ENCODE data around the gene PPARG. TPM values are rescaled to one million over a fixed set of nuclear protein-coding genes. Genes with fewer than 3 reads are reported as not detected.
"Not testable (repeated sequence)": the region's sequence is repeated elsewhere in the genome, so short reads cannot be mapped to it uniquely, and the experiment has no call there.

PPARG gene
- total and polyA plus RNA-seq, 2 experiments from 2014 or later, result 0.49 to 0.76 TPM

DNA sequence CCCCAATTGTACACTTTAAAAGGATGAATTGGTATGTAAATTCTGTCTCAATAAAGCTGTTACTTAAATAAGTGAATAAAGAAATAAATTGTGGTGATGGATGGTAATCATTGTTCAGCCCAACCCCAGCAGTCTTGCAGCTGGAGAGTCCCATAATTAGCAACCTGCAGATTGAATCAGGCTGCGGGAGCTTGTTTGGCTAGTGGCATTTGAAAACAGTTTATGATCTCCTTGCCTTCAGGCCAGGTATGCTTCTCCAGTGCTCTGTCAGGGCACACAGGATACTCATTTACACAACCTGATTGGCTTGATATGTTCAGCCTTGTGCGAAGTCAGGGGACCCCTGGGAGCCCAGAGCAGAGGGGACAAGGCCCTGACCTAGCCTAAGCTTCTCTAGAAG is 178.9 kb downstream of the PPARG start:
- 95 to 100% methylated on average over 2 of the region's 2 CpGs for WGBS, 2 experiments (ENCODE audit: low coverage in 1 of 2, low lambda C conversion rate in 2 of 2, missing lambda C conversion rate in 2 of 2)
- in situ Hi-C loops (cut with MboI), result no loop called here
- TF ChIP-seq EZH2 (IDR thresholded peaks at IDR 0.05; ENCODE audit: insufficient read depth, poor library complexity, severe bottlenecking) (no peak), EZH2phosphoT487 (IDR thresholded peaks at IDR 0.05; ENCODE audit: insufficient read depth, low read depth) (no peak)

DNA sequence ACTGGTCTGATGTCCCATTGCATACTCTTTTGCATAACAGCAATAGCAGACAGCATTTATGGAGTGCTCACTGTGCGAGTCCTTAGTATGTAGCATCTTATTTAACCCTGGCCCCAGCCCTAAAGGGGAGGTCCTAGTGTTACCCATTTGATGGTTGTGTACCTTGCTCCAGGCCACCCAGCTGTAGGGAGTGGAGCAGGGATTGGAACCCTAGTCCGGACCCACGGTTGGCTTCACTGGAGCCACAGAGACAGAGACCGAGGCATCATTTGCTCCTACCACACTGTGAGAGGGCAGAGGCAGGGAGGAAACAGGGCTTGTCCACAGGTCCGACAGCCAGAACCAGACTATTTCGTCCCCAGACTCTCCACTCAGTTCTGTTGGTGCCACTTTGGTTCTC is 179.4 kb downstream of the PPARG start:
- no peak overlapping the region for H3K27ac ChIP-seq
- H3K9me3 ChIP-seq (ENCODE audit: low read depth), result no peaks in the 10 kb centered on the region
- TF ChIP-seq EZH2phosphoT487 (IDR thresholded peaks at IDR 0.05; ENCODE audit: insufficient read depth, low read depth), result no peak
- no peak for TF ChIP-seq EZH2 (IDR thresholded peaks at IDR 0.05; ENCODE audit: insufficient read depth, poor library complexity, severe bottlenecking)
- H3K9me2 ChIP-seq (ENCODE audit: insufficient read depth), result no peaks in the 10 kb centered on the region
- H3K36me3 ChIP-seq (ENCODE audit: low read depth), result no peaks in the 10 kb centered on the region
- 82 to 83% methylated on average over 6 of the region's 6 CpGs for WGBS, 2 experiments (ENCODE audit: low coverage in 1 of 2, low lambda C conversion rate in 2 of 2, missing lambda C conversion rate in 2 of 2)
- no peak for DNase-seq
- no peaks in the 10 kb centered on the region for H4K20me1 ChIP-seq (ENCODE audit: insufficient read depth)
- H3K4me2 ChIP-seq (ENCODE audit: unreplicated experiment), result no peak overlapping the region
- 0 out of 2 replicates have a peak, but pooled peaks cover 4% of the 10 kb centered on the region for H3K4me1 ChIP-seq (ENCODE audit: insufficient read depth)
- no peaks in the 10 kb centered on the region for H3K79me2 ChIP-seq (ENCODE audit: insufficient read depth)
- in situ Hi-C loops (cut with MboI), result no loop called here
- H3K27me3 ChIP-seq (replicated peaks; ENCODE audit: insufficient read depth), result no peaks in the 10 kb centered on the region
- H3K9ac ChIP-seq, result no peak overlapping the region
- peaks cover 6% of the 10 kb centered on the region; the same call in 1 of the 2 replicates for H3F3A ChIP-seq (ENCODE audit: insufficient read depth)
- no peak overlapping the region for H2AFZ ChIP-seq
- no peak overlapping the region for H3K4me3 ChIP-seq

More for the DNA sequence above, 178.9 kb downstream of the PPARG start:
- Histone ChIP-seq H3K27me3 (replicated peaks; ENCODE audit: insufficient read depth) (no peaks in the 10 kb centered on the region), H3K4me3 (no peak overlapping the region), H3K27ac (no peak overlapping the region), H3K9me2 (ENCODE audit: insufficient read depth) (no peaks in the 10 kb centered on the region), H3K9me3 (ENCODE audit: low read depth) (no peaks in the 10 kb centered on the region), H4K20me1 (ENCODE audit: insufficient read depth) (no peaks in the 10 kb centered on the region), H3F3A (ENCODE audit: insufficient read depth) (peaks cover 6% of the 10 kb centered on the region; the same call in 1 of the 2 replicates), H3K36me3 (ENCODE audit: low read depth) (no peaks in the 10 kb centered on the region), H2AFZ (no peak overlapping the region), H3K9ac (no peak overlapping the region), H3K4me1 (ENCODE audit: insufficient read depth) (no peaks in the 10 kb centered on the region), H3K79me2 (ENCODE audit: insufficient read depth) (no peaks in the 10 kb centered on the region), H3K4me2 (ENCODE audit: unreplicated experiment) (no peak overlapping the region)
- no peak for DNase-seq

GRCh38 chr3:12468757-12469156 is 179.9 kb downstream of the PPARG start:
- H3K9me2 ChIP-seq (ENCODE audit: insufficient read depth), result no peaks in the 10 kb centered on the region
- 0 out of 2 replicates have a peak, but pooled peaks cover 6% of the 10 kb centered on the region for H3K4me1 ChIP-seq (ENCODE audit: insufficient read depth)
- H3K36me3 ChIP-seq (ENCODE audit: low read depth), result no peaks in the 10 kb centered on the region
- in situ Hi-C loops (cut with MboI), result no loop called here
- H4K20me1 ChIP-seq (ENCODE audit: insufficient read depth), result no peaks in the 10 kb centered on the region
- H3K27me3 ChIP-seq (replicated peaks; ENCODE audit: insufficient read depth), result no peaks in the 10 kb centered on the region
- H3K79me2 ChIP-seq (ENCODE audit: insufficient read depth), result no peaks in the 10 kb centered on the region
- 67 to 71% methylated on average over 1 to 2 of the region's 2 CpGs for WGBS, 2 experiments (ENCODE audit: low coverage in 1 of 2, low lambda C conversion rate in 2 of 2, missing lambda C conversion rate in 2 of 2)
- no peak for DNase-seq
- TF ChIP-seq EZH2phosphoT487 (IDR thresholded peaks at IDR 0.05; ENCODE audit: insufficient read depth, low read depth) (no peak), EZH2 (IDR thresholded peaks at IDR 0.05; ENCODE audit: insufficient read depth, poor library complexity, severe bottlenecking) (no peak)
- H3K27ac ChIP-seq, result no peak overlapping the region
- H3F3A ChIP-seq (ENCODE audit: insufficient read depth), result peaks cover 6% of the 10 kb centered on the region; the same call in 1 of the 2 replicates
- no peak overlapping the region for H3K9ac ChIP-seq
- no peaks in the 10 kb centered on the region for H3K9me3 ChIP-seq (ENCODE audit: low read depth)
- H3K4me2 ChIP-seq (ENCODE audit: unreplicated experiment), result no peak overlapping the region
- no peak overlapping the region for H3K4me3 ChIP-seq
- no peak overlapping the region for H2AFZ ChIP-seq

DNA sequence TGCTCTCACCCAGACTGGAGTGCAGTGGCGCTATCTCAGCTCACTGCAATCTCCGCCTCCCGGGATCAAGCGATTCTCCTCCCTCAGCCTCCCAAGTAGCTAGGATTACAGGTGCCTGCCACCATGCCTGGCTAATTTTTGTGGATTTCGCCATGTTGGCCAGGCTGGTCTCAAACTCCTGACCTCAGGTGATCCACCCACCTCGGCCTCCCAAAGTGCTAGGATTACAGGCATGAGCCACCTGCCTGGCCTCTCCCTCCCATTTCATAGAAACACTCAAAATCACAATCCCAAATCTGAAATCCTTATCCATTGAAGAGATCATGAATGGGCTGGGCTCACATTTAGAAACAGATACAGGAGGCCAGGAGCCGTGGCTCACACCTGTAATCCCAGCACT is 180.4 kb downstream of the PPARG start:
- H3K4me2 ChIP-seq (ENCODE audit: unreplicated experiment); H3F3A ChIP-seq (ENCODE audit: insufficient read depth); DNase-seq; H4K20me1 ChIP-seq (ENCODE audit: insufficient read depth); H3K27me3 ChIP-seq (replicated peaks; ENCODE audit: insufficient read depth); in situ Hi-C loops (cut with MboI); H3K9me3 ChIP-seq (ENCODE audit: low read depth); H2AFZ ChIP-seq; H3K4me1 ChIP-seq (ENCODE audit: insufficient read depth); H3K9ac ChIP-seq; H3K9me2 ChIP-seq (ENCODE audit: insufficient read depth); H3K4me3 ChIP-seq; H3K79me2 ChIP-seq (ENCODE audit: insufficient read depth); H3K36me3 ChIP-seq (ENCODE audit: low read depth); H3K27ac ChIP-seq: not testable (repeated sequence)
- WGBS, 2 experiments (ENCODE audit: low coverage in 1 of 2, low lambda C conversion rate in 2 of 2, missing lambda C conversion rate in 2 of 2), result 74 to 76% methylated on average over 3 to 7 of the region's 7 CpGs

GRCh38 chr3:12470111-12470510 is 181.2 kb downstream of the PPARG start:
- no peaks in the 10 kb centered on the region for H3K9me2 ChIP-seq (ENCODE audit: insufficient read depth)
- H3K4me3 ChIP-seq, result no peak overlapping the region
- H3K27ac ChIP-seq, result no peak overlapping the region
- TF ChIP-seq EZH2 (IDR thresholded peaks at IDR 0.05; ENCODE audit: insufficient read depth, poor library complexity, severe bottlenecking) (no peak), EZH2phosphoT487 (IDR thresholded peaks at IDR 0.05; ENCODE audit: insufficient read depth, low read depth) (no peak)
- no peak overlapping the region for H3K4me2 ChIP-seq (ENCODE audit: unreplicated experiment)
- no peaks in the 10 kb centered on the region for H3K27me3 ChIP-seq (replicated peaks; ENCODE audit: insufficient read depth)
- 0 out of 2 replicates have a peak, but pooled peaks cover 6% of the 10 kb centered on the region for H3K4me1 ChIP-seq (ENCODE audit: insufficient read depth)
- no peak overlapping the region for H3K9ac ChIP-seq
- 79 to 86% methylated on average over 5 of the region's 5 CpGs for WGBS, 2 experiments (ENCODE audit: low coverage in 1 of 2, low lambda C conversion rate in 2 of 2, missing lambda C conversion rate in 2 of 2)
- no peak overlapping the region for H2AFZ ChIP-seq
- H3K36me3 ChIP-seq (ENCODE audit: low read depth), result no peaks in the 10 kb centered on the region
- H3K9me3 ChIP-seq (ENCODE audit: low read depth), result no peaks in the 10 kb centered on the region
- peak; percentile 58 for DNase-seq
- in situ Hi-C loops (cut with MboI), result no loop called here
- H3F3A ChIP-seq (ENCODE audit: insufficient read depth), result peaks cover 6% of the 10 kb centered on the region; the same call in 1 of the 2 replicates
- no peaks in the 10 kb centered on the region for H3K79me2 ChIP-seq (ENCODE audit: insufficient read depth)
- H4K20me1 ChIP-seq (ENCODE audit: insufficient read depth), result no peaks in the 10 kb centered on the region
